Liver (tissue), 9 donors: ENCODE measurements around the gene IQCE. TPM values are rescaled to one million over a fixed set of nuclear protein-coding genes. Genes with fewer than 3 reads are reported as not detected.
"Not testable (repeated sequence)": the region's sequence is repeated elsewhere in the genome, so short reads cannot be mapped to it uniquely, and the experiment has no call there.

Source experiments
- DNase-seq: peaks from one replicate; pipeline ENCODE4 v3.0.0-alpha.2; 2017; ENCODE audit warnings: low spot score
- H3K27ac ChIP-seq, 2 donors: one replicate each; pipeline ENCODE4 v1.7.0; 2013; ENCODE audit warnings: inconsistent platforms in 2 of 2, low read length in 2 of 2, control low read depth in 1 of 2, low read depth in 1 of 2, mild to moderate bottlenecking in 1 of 2
- H3K27me3 ChIP-seq, 4 donors: one replicate each; pipeline versions ENCODE4 v1.6.1 to v1.7.0; 2013; ENCODE audit warnings: low read length in 3 of 4, inconsistent platforms in 1 of 4, mild to moderate bottlenecking in 1 of 4, moderate library complexity in 1 of 4; ENCODE audit not compliant: control insufficient read depth in 4 of 4, insufficient read depth in 4 of 4
- H3K36me3 ChIP-seq, 4 donors: one replicate each; pipeline versions ENCODE4 v1.6.1 to v1.7.0; 2013; ENCODE audit warnings: low read length in 3 of 4, mild to moderate bottlenecking in 3 of 4, low read depth in 1 of 4, moderate library complexity in 1 of 4; ENCODE audit not compliant: control insufficient read depth in 4 of 4, insufficient read depth in 3 of 4
- H3K4me1 ChIP-seq, 4 donors: one replicate each; pipeline versions ENCODE4 v1.6.1 to v1.7.0; 2013; ENCODE audit warnings: low read length in 3 of 4, mild to moderate bottlenecking in 3 of 4, moderate library complexity in 1 of 4; ENCODE audit not compliant: control insufficient read depth in 4 of 4, insufficient read depth in 4 of 4
- H3K4me3 ChIP-seq, 3 donors: one replicate each; pipeline versions ENCODE4 v1.6.1 to v1.7.0; 2013; ENCODE audit warnings: low read length in 3 of 3, control low read depth in 1 of 3, low read depth in 1 of 3, mild to moderate bottlenecking in 1 of 3
- H3K9ac ChIP-seq, 2 donors: one replicate each; pipeline ENCODE4 v1.7.0; 2013; ENCODE audit warnings: low read length in 2 of 2, mild to moderate bottlenecking in 2 of 2, moderate library complexity in 2 of 2, control low read depth in 1 of 2, low read depth in 1 of 2
- H3K9me3 ChIP-seq, 4 donors: one replicate each; pipeline versions ENCODE4 v1.6.1 to v1.7.0; 2013; ENCODE audit warnings: low read length in 3 of 4; ENCODE audit not compliant: control insufficient read depth in 4 of 4
- ATF3 ChIP-seq: IDR thresholded peaks from 2 replicates; pipeline ENCODE4 v1.6.1; 2016; ENCODE audit warnings: antibody characterized with exemption
- CTCF ChIP-seq: fragments of 150-350 bp; IDR thresholded peaks from 2 replicates; pipeline ENCODE4 v1.5.1; 2017; ENCODE audit warnings: improper control_type of control experiment, low read depth, low read length; ENCODE audit not compliant: missing input control
- EGR1 ChIP-seq, 2 donors: IDR thresholded peaks; 2 replicates each; pipeline ENCODE4 v1.6.1; 2016 to 2018; ENCODE audit warnings: antibody characterized with exemption in 2 of 2, low read depth in 2 of 2
- FOXA1 ChIP-seq: IDR thresholded peaks from 2 replicates; pipeline ENCODE4 v1.6.1; 2016; ENCODE audit warnings: antibody characterized with exemption
- FOXA2 ChIP-seq: IDR thresholded peaks from 2 replicates; pipeline ENCODE4 v1.6.1; 2016; ENCODE audit warnings: antibody characterized with exemption
- GABPA ChIP-seq, 2 donors: IDR thresholded peaks in 1 of 2; conservative IDR thresholded peaks in 1 of 2; 2 replicates each; pipeline ENCODE4 v1.6.1; 2016; ENCODE audit warnings: antibody characterized with exemption in 2 of 2, mild to moderate bottlenecking in 1 of 2, moderate library complexity in 1 of 2
- HNF4A ChIP-seq, 2 donors: conservative IDR thresholded peaks; 2 replicates each; pipeline ENCODE4 v1.6.1; 2016; ENCODE audit warnings: antibody characterized with exemption in 2 of 2, mild to moderate bottlenecking in 2 of 2
- JUND ChIP-seq, 2 donors: IDR thresholded peaks; 2 replicates each; pipeline ENCODE4 v1.6.1; 2016; ENCODE audit warnings: antibody characterized with exemption in 2 of 2
- MAX ChIP-seq: IDR thresholded peaks from 2 replicates; pipeline ENCODE4 v1.6.1; 2016; ENCODE audit warnings: antibody characterized with exemption
- NR2F2 ChIP-seq: IDR thresholded peaks from 2 replicates; pipeline ENCODE4 v1.6.1; 2016; ENCODE audit warnings: antibody characterized with exemption
- REST ChIP-seq: IDR thresholded peaks from 2 replicates; pipeline ENCODE4 v1.6.1; 2016; ENCODE audit warnings: antibody characterized with exemption, mild to moderate bottlenecking
- RXRA ChIP-seq, 2 donors: IDR thresholded peaks; 2 replicates each; pipeline ENCODE4 v1.6.1; 2017 to 2018; ENCODE audit warnings: antibody characterized with exemption in 2 of 2, mild to moderate bottlenecking in 1 of 2
- SP1 ChIP-seq: IDR thresholded peaks from 2 replicates; pipeline ENCODE4 v1.6.1; 2018; ENCODE audit warnings: antibody characterized with exemption, mild to moderate bottlenecking
- TAF1 ChIP-seq: conservative IDR thresholded peaks from 2 replicates; pipeline ENCODE4 v1.6.1; 2016; ENCODE audit warnings: antibody characterized with exemption, mild to moderate bottlenecking
- YY1 ChIP-seq: IDR thresholded peaks from 2 replicates; pipeline ENCODE4 v1.6.1; 2016; ENCODE audit warnings: antibody characterized with exemption, mild to moderate bottlenecking
- ZBTB33 ChIP-seq: IDR thresholded peaks from 2 replicates; pipeline ENCODE4 v1.6.1; 2016; ENCODE audit warnings: antibody characterized with exemption
- WGBS: extraction: QIAGEN DNeasy Blood & Tissue Kit; methylation state at CpG from one replicate; pipeline ENCODE4 v1.1.7; 2013; 5-methylcytosine and 5-hydroxymethylcytosine counted together
- polyA plus RNA-seq, 2 donors: library from polyadenylated mRNA; stranded (reverse) in 1 of 2; unstranded in 1 of 2; fragments of 200-250 nt in 1 of 2; fragments of >200 nt in 1 of 2; fragmentation: Nextera tagmentation in 1 of 2; extraction: Ambion mirVana in 1 of 2; gene quantifications; one replicate each; pipeline versions ENCODE4 v1.2.1 to v1.2.3, GENCODE V29; 2013 to 2015
- total RNA-seq, 2 donors: library from RNA; depleted of rRNA; stranded (reverse); fragments of >200 nt; gene quantifications; one replicate each; pipeline ENCODE4 v1.2.3, GENCODE V29; 2014
- donor health status: healthy.
- donor health status: healthy.
- donor health status: healthy.
- donor health status: healthy.
- donor health status: healthy.

IQCE gene
- total and polyA plus RNA-seq, 4 donors = 2.1 to 5.9 (median 3.6) TPM

- DNase-seq = no peak
- Histone ChIP-seq H3K9ac (no peak overlapping the region), H3K4me3 (no peak overlapping the region), H3K9me3 (no peaks in the 10 kb centered on the region), H3K27me3 (no peaks in the 10 kb centered on the region), H3K27ac (peak overlapping the region; percentile 14 to 54), H3K4me1 (peaks cover 0 to 8% (median under 1%) of the 10 kb centered on the region in 4 donors), H3K36me3 (no peaks in the 10 kb centered on the region)
- TF ChIP-seq GABPA (IDR thresholded peaks at IDR 0.05 in 1 of 2, conservative IDR thresholded peaks at IDR 0.05 in 1 of 2) (no peak), FOXA2 (no peak), YY1 (no peak), FOXA1 (no peak), CTCF (no peak), REST (no peak), ATF3 (no peak), MAX (no peak), RXRA (IDR thresholded peaks at IDR 0.05) (no peak), EGR1 (IDR thresholded peaks at IDR 0.05; ENCODE audit: low read depth in 2 of 2) (no peak), SP1 (no peak), HNF4A (conservative IDR thresholded peaks at IDR 0.05) (no peak), ZBTB33 (no peak), NR2F2 (no peak), JUND (IDR thresholded peaks at IDR 0.05) (no peak), TAF1 (no peak)
- WGBS = 69% methylated on average over 16 of the region's 16 CpGs
Measured at GRCh38 chr7:2530071-2530987, 28.4 kb upstream of the IQCE start.

- 65% methylated on average over 43 of the region's 43 CpGs for WGBS
- H3K4me1 ChIP-seq, DNase-seq, H3K36me3 ChIP-seq, H3K9ac ChIP-seq, H3K27ac ChIP-seq, H3K27me3 ChIP-seq, H3K4me3 ChIP-seq, H3K9me3 ChIP-seq: not testable (repeated sequence)
Measured at GRCh38 chr7:2530994-2531795, 27.6 kb upstream of the IQCE start.

GRCh38 chr7:2531796-2532110 lies 27.0 kb upstream of the IQCE start:
- H3K4me1 ChIP-seq, H3K4me3 ChIP-seq, H3K36me3 ChIP-seq, H3K9me3 ChIP-seq, H3K9ac ChIP-seq, DNase-seq, H3K27me3 ChIP-seq, H3K27ac ChIP-seq: not testable (repeated sequence)
- 58% methylated on average over 17 of the region's 17 CpGs for WGBS
